ENCODE results near the gene LOXL4. TPM values are rescaled to one million over a fixed set of nuclear protein-coding genes. Genes with fewer than 3 reads are reported as not detected.

LOXL4 gene
- total RNA-seq (2014; rRNA removed; shearing (Covaris generic); ENCODE audit: low replicate concordance), result 0.72 and 1.5 TPM in 2 replicates

DNA sequence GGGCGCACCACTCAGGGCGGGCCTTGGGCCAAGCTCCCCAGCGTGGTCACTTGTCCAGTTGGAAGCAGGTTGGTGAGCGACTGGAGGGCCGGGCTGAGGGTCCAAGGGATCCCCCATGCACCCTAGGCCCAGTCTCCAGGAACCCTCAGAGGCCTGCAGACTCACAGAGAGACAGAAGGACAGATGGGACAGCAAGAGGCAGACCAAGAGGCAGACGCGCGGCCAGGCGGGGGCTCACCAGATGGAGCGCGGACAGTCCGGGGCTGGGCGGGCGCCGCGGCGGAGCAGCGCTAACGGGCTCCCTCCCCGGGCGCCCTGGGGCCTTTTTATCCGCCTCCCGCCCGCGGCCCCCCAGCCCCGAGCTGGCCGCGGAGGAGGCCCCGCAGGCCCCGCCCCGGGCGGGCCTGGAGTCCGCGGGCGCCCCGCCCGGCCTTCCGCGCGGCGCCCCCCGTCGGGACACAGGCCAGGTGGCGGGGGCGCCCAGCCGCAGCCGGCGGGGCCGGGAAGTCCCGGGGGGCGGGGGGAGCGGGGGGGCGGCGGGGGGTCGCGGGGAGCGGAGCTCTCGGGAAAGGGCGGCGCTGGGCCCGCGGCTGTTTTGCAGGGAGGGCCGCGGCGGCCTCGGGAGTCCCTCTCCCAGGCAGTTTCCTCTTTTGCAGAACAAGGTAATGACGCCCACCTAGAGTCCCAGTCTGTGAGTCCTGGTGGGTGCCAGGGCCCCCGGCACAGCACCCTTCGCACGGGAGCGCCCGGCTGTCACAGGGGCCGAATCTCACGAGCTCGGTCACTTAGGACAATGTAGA lies at the start of gene LOXL4:
Gene LOXL4, minus strand, starts transcription at position 301 of the 800 bp plus-strand sequence. CDS start 5,175 bp downstream, outside the sequence.
- no peak for DNase-seq (ENCODE audit: low read depth)
- in situ Hi-C loops (cut with HindIII; ENCODE audit: low pct_unique_long_range_greater_than_20kb, low sequenced_read_pairs), result no loop called here

DNA sequence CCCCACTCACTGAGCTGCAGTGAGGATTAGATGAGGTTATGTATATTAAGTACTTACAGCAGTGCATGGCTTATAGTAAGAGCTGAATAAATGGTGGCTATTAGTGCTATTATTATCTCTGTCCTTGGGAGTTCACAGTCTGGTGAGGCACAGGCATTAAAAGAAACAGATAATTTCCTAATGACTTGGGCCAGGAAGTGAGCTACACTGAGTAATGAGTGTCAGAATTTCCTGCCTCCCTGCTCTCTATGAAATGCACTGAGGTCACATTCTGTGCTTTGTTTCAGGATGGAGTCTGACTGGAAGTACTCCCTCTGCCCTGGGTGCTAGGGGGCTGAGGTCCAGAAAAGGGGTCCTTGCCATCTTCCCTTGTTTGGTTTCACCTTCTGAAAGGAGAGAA lies 48.7 kb upstream of the LOXL4 start:
- in situ Hi-C loops (cut with HindIII; ENCODE audit: low pct_unique_long_range_greater_than_20kb, low sequenced_read_pairs), result no loop called here
- DNase-seq (ENCODE audit: low read depth), result no peak

DNA sequence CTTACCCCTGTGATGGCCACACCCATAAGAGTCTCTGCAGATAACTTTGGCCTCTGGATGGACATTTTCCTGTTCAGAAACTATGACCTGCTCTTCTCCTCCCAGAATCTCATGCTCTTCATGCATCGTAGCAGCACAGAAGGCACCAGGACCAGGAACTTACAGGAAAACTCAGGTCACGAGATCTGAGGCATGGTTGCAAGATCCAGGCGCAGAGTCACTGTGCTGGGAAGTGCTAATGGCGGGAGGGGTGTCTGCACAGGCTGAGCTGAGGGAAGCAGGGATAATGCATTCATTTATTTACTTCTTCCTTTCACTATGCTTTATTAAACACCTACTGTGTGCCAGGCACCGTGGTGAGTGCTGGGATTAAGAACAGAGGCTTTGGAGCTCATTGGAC lies 48.2 kb upstream of the LOXL4 start:
- DNase-seq (ENCODE audit: low read depth), result no peak
- in situ Hi-C loops (cut with HindIII; ENCODE audit: low pct_unique_long_range_greater_than_20kb, low sequenced_read_pairs), result no loop called here

DNA sequence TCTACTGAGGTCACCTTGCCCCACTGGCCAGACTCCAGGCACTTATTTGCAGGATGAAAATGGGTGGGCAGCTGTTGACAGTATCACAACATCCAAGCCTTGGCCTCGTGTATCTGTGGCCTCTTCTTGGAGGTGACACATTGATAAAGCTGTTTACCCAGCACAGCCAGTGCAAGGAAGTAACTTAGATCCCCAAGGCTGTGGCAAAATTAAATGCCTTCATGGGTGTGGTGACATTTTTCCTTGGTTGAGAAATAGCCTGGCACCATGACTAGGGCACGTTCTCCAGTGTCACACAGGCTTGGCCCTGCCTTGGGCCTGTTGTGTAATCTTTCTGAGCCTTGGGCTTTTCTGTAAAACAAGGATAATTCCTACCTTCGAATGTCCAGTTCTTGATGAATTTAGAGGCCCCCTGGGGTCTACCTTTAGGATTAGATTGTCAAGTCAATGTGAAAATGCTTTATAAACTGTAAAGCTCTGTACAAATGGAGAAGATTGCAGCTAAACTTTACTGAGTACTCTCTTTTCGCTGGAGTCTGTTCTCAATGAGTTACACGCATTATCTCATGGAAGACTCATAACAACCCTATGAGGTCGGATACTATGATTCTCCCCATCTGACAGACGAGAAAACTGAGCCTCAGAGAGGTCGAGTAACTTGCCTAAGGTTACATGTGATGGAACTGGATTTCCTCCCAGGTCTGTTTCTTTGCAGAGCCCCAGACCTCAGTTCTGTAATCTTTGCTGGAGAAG lies 46.7 kb upstream of the LOXL4 start:
- DNase-seq (ENCODE audit: low read depth), result no peak
- in situ Hi-C loops (cut with HindIII; ENCODE audit: low pct_unique_long_range_greater_than_20kb, low sequenced_read_pairs), result no loop called here

DNA sequence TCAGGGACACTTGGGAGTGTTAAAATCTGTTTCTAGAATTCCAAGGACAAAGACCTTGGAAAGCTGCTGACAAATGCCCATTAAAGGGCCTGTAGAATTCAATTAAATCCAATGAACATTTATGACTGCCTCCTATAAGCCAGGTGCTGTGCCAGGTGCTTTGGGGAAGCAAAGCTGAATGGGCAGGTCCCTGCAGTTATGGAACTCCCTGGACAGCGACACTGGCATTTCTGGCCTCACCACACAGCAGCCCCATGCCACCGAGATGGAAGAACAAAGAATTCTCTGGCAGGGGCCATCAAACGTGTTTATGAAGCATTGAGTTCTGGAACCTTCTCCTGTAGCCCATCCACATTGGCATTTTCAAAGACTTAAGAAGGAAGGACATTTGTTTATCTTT lies 45.6 kb upstream of the LOXL4 start:
- DNase-seq (ENCODE audit: low read depth), result no peak
- in situ Hi-C loops (cut with HindIII; ENCODE audit: low pct_unique_long_range_greater_than_20kb, low sequenced_read_pairs), result no loop called here

DNA sequence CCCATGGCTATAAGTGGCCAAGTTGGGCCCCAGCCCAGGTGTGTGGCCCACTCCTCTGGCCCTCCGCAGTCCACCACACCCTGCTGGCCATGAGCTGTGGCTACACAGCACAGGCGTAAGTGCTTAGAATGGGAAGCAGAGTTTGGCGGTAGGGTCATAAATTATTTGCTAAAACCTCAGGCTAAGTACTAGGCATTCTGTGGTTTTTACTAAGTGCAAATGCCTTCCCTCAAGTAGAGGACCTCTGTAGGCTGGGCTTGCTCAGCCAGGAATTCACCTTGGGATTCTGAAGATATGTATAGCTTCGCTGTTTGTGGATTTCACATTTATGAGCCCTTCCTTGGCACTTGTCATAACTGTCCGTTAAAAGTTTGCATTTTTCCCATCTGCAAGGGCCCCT lies 44.8 kb upstream of the LOXL4 start:
- in situ Hi-C loops (cut with HindIII; ENCODE audit: low pct_unique_long_range_greater_than_20kb, low sequenced_read_pairs), result no loop called here
- DNase-seq (ENCODE audit: low read depth), result no peak

DNA sequence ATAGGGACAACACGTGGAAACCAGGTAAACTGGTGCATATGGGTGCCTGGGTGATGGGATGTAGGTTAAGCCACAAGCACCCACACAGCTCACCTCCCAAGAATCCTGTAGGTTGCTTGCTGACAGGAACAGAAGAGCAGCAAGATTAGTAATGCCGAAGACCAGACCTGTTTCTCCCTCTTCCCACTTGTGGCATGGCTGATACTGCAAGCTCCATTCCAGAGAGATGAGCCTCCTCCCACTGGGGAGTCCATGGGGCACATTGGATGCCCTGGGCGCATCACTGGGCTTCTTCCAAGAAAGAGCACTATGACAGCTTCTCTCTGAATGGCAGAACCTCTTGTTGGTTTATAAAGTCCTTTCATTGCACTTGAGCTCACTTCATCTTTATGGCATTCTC lies 44.4 kb upstream of the LOXL4 start:
- no peak for DNase-seq (ENCODE audit: low read depth)
- in situ Hi-C loops (cut with HindIII; ENCODE audit: low pct_unique_long_range_greater_than_20kb, low sequenced_read_pairs), result no loop called here

DNA sequence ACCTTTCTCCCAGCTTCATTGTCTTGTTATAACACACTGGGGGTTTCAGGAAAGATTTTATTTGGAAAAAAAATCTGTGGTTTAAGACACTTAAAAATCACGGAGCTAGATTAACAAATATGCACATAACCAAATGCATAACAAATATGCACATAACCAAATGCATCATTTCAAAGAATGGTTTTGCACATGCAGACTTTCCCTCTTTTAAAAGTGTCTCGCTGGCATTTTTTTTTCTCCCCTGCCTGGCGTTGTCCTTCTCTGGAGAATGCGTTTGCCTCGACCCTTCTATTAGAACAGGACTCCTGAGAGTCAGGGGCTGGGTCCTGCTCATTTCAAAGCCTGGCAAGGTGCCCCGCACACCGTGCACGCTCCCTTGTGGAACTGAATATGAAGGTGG lies 42.7 kb upstream of the LOXL4 start:
- in situ Hi-C loops (cut with HindIII; ENCODE audit: low pct_unique_long_range_greater_than_20kb, low sequenced_read_pairs), result no loop called here

DNA sequence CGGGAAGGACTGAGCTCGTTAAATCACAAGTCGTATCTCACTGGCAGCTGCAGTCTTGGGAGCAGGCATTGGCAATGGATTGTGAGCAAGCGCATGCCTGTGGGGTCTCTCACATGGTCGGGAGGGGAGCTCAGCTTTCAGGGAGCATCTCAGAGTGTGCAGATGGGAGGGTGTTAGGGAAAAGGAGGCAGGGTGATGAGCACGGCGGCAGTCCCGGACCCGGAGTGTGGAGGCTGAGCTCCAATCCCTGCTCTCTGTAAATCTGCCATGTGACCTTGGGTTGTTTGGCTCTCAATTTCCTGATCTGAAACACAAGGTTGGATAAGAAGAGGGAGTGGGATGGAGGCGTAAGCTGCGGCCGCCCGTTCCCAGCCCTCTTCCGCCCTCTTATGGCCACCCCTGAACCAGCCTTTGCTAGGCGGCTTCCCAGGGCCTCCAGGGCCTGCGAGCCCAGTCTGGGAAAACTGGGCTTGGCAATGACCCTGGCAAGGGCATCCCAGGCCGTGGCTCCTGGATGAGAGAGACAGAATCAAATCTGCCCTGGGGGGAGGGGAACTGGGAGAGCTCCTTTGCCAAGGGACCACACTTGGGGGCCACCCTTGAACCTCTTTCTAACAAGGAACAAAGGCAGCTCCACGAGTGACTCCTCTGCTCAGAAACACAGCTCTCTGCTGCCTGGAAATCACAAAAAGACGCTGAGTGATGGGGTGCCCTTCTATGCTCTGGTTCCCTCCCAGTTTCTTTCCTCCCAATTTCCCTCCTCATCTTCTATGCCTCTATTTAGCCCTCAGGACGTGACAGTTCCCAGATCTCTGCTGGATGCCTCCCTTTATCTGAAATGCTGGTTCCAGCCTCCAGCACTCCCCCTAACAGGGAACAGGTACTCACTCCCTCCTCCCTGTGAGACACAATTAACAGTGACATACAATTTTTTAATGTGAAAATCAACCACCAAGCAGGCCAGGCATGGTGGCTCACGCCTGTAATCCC lies 41.7 kb upstream of the LOXL4 start:
- in situ Hi-C loops (cut with HindIII; ENCODE audit: low pct_unique_long_range_greater_than_20kb, low sequenced_read_pairs), result no loop called here
- peak; percentile 48 for DNase-seq (ENCODE audit: low read depth)

More for the DNA sequence above, 42.7 kb upstream of the LOXL4 start:
- DNase-seq (ENCODE audit: low read depth), result no peak

DNA sequence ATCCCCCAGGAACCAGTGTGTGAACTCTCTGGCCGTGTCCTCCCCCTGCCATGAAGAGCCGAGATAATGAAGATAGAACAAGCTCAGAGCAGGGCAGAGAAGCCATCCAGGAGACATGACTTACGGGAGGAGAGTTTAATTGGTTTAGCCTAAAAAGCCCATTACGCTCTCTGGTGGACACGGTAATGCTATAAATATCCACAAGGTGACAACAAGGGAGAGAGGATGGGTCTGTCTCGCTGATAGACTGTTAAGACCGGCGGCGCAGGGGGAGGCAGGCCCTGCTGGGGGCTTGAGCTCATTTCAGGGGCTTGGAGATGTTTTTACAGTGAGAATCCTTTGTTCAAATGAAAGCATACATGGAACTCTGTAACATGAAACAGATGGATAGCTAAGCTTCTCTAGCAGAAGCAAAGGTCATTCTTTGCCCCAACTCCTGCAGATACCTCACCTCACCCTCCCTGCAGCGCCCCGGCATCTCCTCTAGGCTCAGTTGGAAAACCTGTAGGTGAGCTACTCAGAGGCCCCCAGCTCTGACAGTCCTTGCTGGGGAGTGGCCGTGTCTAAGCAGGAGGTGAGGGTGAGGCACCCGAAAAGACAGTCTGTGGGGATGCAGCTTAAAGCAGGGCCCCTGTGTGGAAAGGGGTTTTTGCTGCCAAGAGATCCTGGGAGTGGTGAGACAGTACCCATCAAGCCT lies 40.8 kb upstream of the LOXL4 start:
- DNase-seq (ENCODE audit: low read depth), result no peak
- in situ Hi-C loops (cut with HindIII; ENCODE audit: low pct_unique_long_range_greater_than_20kb, low sequenced_read_pairs), result no loop called here

DNA sequence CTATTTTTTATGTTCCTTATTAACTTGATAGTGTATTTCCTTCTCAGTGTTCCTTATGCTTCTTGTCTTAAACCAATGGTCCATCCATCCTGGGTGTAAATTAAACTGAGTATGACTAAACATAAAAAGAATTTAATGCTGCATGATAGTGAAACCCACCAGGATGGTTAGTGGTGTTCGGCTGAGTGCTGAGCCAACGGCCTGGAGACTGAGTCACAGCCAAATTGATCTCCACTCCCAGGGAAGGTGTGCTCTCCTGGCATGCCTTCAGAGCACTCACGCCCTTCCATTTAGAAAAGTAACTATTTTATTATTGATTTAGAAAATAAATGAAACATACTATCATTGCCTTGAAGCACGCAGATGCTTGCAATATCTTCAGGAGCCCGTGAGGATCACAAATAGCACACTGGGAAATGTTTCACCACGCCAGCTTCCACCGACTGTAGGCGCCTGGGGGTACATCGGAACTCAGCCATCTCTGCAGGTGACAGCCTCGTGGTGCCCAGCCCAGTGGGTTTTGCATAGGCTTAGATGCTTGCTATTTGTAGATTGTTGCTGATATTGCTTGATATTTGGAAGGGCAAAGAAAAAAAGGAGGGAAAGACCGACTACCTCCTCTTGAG lies 40.0 kb upstream of the LOXL4 start:
- in situ Hi-C loops (cut with HindIII; ENCODE audit: low pct_unique_long_range_greater_than_20kb, low sequenced_read_pairs), result no loop called here
- DNase-seq (ENCODE audit: low read depth), result no peak

DNA sequence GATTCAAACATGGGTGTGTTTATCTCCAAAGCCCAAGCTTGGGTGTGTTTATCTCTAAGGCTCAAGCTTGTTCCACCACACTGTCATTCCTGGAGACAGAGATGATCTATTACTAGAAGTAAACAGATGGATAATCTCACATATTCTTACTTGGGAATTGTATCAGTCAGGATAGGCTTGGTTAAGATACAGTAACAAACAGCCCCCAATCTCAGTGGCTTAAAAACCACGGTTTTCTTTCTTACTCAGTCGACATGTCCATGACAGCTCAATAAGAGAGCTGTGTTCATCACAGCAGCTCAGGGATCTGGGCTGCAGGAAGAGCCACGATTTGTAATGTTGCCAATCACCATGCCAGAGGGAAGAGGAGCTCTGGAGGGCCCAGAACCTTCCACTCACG lies 38.5 kb upstream of the LOXL4 start:
- in situ Hi-C loops (cut with HindIII; ENCODE audit: low pct_unique_long_range_greater_than_20kb, low sequenced_read_pairs), result no loop called here
- DNase-seq (ENCODE audit: low read depth), result no peak

DNA sequence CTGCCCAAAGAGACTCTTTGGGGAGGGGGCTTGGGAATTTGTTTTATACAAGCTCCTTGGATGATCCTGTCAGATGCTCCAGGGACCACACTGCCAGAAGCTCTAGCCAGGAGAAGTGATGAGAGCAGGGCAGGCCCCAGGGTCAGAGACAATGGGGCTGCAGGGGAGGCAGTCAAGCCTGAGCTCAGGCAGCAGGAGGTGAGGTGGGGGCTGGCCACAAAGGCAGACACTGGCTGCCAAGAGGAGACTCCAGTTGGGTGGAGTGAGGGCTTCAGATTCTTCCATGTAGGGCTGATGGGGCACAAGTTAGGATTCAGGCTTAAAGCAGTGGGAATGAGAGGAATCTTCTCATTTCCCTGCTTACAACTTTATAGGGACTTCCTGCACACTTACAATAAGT lies 35.6 kb upstream of the LOXL4 start:
- in situ Hi-C loops (cut with HindIII; ENCODE audit: low pct_unique_long_range_greater_than_20kb, low sequenced_read_pairs), result no loop called here
- DNase-seq (ENCODE audit: low read depth), result no peak

DNA sequence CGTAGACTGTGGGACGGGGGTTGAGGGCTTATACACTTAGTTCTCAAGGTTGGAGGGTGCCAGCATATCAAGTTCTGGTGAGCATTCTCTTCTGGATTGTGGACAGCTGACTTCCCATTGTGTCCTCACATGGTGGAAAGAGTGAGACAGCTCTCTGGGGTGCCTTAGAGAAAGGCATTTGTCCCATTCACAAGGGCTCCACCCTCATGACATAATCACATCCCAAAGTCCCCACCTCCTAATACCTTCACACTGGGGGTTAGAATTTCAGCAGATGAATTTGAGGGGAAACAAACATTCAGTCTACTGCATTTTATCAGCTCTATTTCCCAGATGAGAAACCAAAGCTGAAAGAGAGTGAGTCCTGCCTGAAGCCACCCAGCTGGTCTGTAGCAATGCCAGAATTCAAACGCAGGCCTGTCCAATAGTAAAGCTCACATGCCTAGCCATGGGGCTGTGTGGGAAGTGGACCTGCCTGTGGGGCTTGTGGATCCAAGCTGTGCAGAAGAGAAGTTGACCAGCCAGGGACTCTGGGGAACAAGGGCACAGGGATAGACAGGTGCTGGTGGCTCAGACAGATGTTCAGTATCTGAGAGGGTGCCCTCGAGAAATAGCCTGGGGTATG lies 34.9 kb upstream of the LOXL4 start:
- in situ Hi-C loops (cut with HindIII; ENCODE audit: low pct_unique_long_range_greater_than_20kb, low sequenced_read_pairs), result no loop called here
- DNase-seq (ENCODE audit: low read depth), result no peak

DNA sequence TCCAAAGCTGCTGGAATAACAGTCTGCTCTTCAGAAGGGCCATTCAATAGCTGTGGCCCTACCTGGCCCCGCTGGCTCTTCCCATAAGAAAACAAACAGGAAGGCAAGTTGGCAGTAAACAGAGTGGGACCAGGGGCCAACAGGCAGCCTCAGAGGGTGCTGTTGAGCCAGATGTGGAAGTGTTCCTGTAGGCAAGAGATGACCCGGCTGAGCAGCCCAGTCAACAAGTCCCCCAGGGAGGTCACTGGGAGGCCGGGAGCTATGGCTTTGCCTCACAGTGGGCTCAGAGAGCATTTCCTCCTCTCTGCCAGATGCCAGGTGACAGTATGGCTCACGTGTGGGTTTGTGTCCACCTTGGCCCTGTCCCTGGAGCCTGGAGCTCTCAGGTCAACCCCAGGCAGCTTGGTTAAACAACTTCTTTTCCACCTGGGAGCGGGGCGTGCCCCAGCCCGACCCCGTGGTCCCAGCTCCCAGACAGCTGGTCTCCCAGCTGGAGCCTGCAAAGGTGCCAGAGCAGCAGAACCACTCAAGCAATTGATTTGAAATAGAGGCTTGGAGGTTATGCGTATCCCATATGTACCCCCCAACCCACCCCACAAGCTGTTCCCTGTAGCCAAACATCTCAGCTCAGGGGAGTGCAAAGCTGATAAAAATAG lies 33.8 kb upstream of the LOXL4 start:
- DNase-seq (ENCODE audit: low read depth), result no peak
- in situ Hi-C loops (cut with HindIII; ENCODE audit: low pct_unique_long_range_greater_than_20kb, low sequenced_read_pairs), result no loop called here

DNA sequence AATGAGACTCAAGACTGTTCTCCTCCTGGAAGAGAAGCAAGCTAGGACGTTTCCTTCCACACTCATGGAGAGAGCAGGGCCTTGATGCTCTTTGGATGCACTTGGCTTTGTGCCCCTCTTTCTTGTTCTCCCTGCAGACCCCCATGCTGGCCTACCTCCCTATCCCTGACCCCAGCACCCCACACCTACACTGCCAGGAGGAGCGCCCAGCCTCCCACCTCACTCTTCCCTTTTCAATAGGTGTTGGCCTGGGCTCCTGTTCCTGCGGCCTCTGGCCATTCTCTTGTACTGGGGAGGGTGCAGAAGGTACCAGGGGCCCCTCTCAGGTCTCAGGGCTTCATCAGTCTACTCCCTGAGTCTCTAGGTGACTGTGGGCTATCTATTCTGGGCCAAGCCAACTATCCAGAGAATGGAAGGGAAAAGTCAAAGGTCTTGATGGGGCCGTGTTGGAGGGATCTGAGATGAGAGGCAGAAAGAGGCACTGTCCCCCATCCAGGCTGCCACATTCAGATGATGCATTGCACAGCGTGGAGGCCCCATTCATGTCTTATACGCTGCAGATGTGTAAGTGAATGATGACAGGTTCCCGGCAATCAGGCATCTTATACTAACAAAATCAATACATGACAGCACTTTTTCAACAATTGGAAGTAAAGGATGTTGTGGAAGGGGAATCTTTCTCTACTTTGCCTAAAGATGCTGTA lies 32.7 kb upstream of the LOXL4 start:
- in situ Hi-C loops (cut with HindIII; ENCODE audit: low pct_unique_long_range_greater_than_20kb, low sequenced_read_pairs), result no loop called here
- DNase-seq (ENCODE audit: low read depth), result no peak

Measured in Caki2 (cell line).